Pancreas (tissue), 10 donors: Measurements from ENCODE around the gene SRGAP3. TPM values are rescaled to one million over a fixed set of nuclear protein-coding genes. Genes with fewer than 3 reads are reported as not detected.

Source experiments
- ATAC-seq, 4 donors: fragments of 200-7000 bp; cut with Tn5 transposase; one replicate each; pipeline versions ENCODE4 v1.8.0 to v1.9.1; 2020; ENCODE audit warnings: mild to moderate bottlenecking in 4 of 4, moderate library complexity in 4 of 4
- DNase-seq, 6 donors: peaks; one replicate each; pipeline ENCODE4 v3.0.0-alpha.2; 2020
- FAIRE-seq: peaks from 2 replicates; lab custom pipeline; 2012; peaks lifted over from hg19 to GRCh38; lab: Jason Lieb, UNC
- H3K27ac ChIP-seq, 4 donors: fragments of 200-600 bp; sonication (generic); 1 replicate in 3 of 4; 2 replicates in 1 of 4; pipeline versions ENCODE4 v1.5.0 to v1.8.0; 2020
- H3K27me3 ChIP-seq, 4 donors: fragments of 200-600 bp; one replicate each; pipeline ENCODE4 v1.8.0; 2021
- H3K36me3 ChIP-seq, 3 donors: fragments of 200-600 bp; sonication (generic) in 1 of 3; one replicate each; pipeline versions ENCODE4 v1.5.0 to v1.8.0; 2020 to 2021
- H3K4me1 ChIP-seq, 3 donors: fragments of 200-600 bp; one replicate each; pipeline ENCODE4 v1.8.0; 2021
- H3K4me3 ChIP-seq, 4 donors: fragments of 200-600 bp; sonication (generic) in 2 of 4; one replicate each; pipeline versions ENCODE4 v1.5.0 to v1.8.0; 2020 to 2021
- H3K9me3 ChIP-seq, 4 donors: fragments of 200-600 bp; one replicate each; pipeline ENCODE4 v1.8.0; 2021
- CTCF ChIP-seq, 4 donors: fragments of 200-600 bp; sonication (generic) in 3 of 4; IDR thresholded peaks; one replicate each; pipeline versions ENCODE4 v1.5.0 to v1.8.0; 2021; ENCODE audit warnings: antibody characterized with exemption in 4 of 4
- WGBS, 2 donors: extraction: QIAGEN DNeasy Blood & Tissue Kit; methylation state at CpG; one replicate each; pipeline ENCODE4 v1.1.7; 2013; 5-methylcytosine and 5-hydroxymethylcytosine counted together
- intact Hi-C, 3 donors: fragments of 100-400 bp; cut with DNase I; formaldehyde crosslinking; loops; one replicate each; pipeline versions ENCODE4 v1.11.1 to v1.14.2; 2022
- polyA plus RNA-seq, 2 donors: library from polyadenylated mRNA; stranded (reverse); fragments of 200-250 nt; gene quantifications; one replicate each; pipeline ENCODE4 v1.2.3, GENCODE V29; 2013
- total RNA-seq, 6 donors: library from RNA; stranded (reverse); fragmentation: NEBNext Ultra II Directional in 4 of 6; extraction: Animal tissue kit (Norgen Biotek cat#: 25700) in 4 of 6; gene quantifications; one replicate each; pipeline versions ENCODE4 v1.2.1 to v1.2.4, GENCODE V29; 2021 to 2023
- donor health status: healthy with polysubstance abuse.
- donor health status: DM: no; HTN: no; CAD: no; lungs with moderate emphysema.
- donor health status: DM: no; HTN: no; CAD: no.
- donor health status: control.
- donor health status: control.
- donor health status: Bipolar disorder and iron deficiency.
- donor health status: DM: yes; HTN: yes; CAD: no.
- donor health status: DM: no; HTN: no; CAD: no.
- donor health status: DM: no; HTN: no; CAD: no.
- donor health status: DM: yes; HTN: yes; CAD: no.

SRGAP3 gene
- total and polyA plus RNA-seq, 8 donors, result 1.9 to 6.5 (median 3.0) TPM

DNA sequence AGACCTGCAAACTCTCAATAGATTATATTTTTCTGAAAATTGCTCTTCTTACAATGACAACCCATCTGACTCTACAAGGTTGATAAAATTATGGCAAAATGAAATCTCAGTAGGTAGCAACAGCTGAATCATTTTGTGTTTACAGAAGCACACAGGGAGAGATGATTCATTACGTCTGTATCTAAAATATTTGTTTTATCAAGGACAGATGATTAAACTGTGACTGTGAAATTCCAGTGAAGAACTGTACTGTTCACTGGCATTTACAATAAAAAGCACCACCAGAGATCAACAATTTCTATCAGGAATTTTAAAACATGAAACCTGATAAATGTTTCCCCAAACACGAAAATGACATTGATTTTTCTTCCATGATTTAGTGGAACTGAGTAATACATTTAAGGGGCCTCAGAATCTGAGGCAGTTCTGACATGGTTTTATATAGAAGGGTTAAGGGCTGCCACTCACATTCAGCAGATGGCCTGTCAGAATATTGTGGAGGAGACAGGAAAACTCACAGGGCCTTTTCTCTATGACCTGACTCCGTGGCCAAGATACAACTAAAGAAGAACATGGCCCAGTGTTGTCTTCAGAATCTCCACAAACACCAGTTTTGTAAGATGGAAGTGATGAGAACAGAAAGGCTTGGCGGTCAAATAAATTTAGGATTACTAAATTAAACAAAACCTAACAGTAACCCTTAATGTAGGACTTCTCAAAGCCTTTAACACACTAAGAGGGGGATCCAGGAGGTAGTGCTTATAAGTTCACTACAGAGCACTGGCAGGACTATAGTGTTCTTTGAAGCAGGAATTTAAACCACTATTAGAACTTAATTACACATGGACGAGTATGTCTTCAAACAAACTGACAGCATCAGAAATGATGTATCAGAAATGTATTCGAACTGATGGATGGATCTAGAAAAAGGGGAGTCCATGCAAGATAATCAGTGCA is 312.1 kb downstream of the SRGAP3 start:
- no peaks in the 10 kb centered on the region for H3K4me1 ChIP-seq
- no peak for TF ChIP-seq CTCF (IDR thresholded peaks at IDR 0.05)
- no peak for FAIRE-seq
- H3K36me3 ChIP-seq, result no peaks in the 10 kb centered on the region
- ATAC-seq, result peak; percentile 24 to 89 (median 77)
- H3K9me3 ChIP-seq, result no peaks in the 10 kb centered on the region
- 46 to 48% methylated on average over 6 of the region's 6 CpGs for WGBS, 2 donors
- H3K27me3 ChIP-seq, result no peaks in the 10 kb centered on the region
- DNase-seq, result no peak
- H3K4me3 ChIP-seq, result no peak overlapping the region
- intact Hi-C loops, result no loop called here
- H3K27ac ChIP-seq, result peak overlapping the region in 2 of 4 donors; percentile 48 to 63

DNA sequence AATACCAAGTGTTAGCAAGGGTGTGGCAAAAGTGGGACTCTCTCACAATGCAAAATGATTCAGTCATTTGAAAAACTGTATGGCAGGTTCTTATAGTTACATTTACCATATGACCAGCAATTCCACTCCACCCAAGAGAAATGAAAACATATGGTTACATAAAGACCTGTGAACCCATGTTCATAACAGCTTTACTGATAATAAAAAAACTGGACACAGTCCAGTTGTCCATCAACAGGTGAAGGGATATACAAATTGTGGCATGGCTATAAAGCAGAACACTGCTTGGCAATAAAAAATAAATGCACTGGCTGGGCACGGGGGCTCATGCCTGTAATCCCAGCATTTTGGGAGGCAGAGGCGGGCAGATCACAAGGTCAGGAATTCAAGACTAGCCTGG is 316.9 kb downstream of the SRGAP3 start:
- DNase-seq, result no peak
- H3K27me3 ChIP-seq, result no peaks in the 10 kb centered on the region
- no peak for TF ChIP-seq CTCF (IDR thresholded peaks at IDR 0.05)
- H3K4me1 ChIP-seq, result no peaks in the 10 kb centered on the region
- 96 to 97% methylated on average over 2 of the region's 2 CpGs for WGBS, 2 donors
- ATAC-seq, result no peak
- H3K9me3 ChIP-seq, result no peaks in the 10 kb centered on the region
- H3K4me3 ChIP-seq, result no peak overlapping the region
- intact Hi-C loops, result no loop called here
- no peak for FAIRE-seq
- H3K27ac ChIP-seq, result no peak overlapping the region
- H3K36me3 ChIP-seq, result no peaks in the 10 kb centered on the region

- 96 to 97% methylated on average over 3 of the region's 3 CpGs for WGBS, 2 donors
- TF ChIP-seq CTCF (IDR thresholded peaks at IDR 0.05), result no peak
- Histone ChIP-seq H3K27ac (no peak overlapping the region), H3K27me3 (no peaks in the 10 kb centered on the region), H3K36me3 (no peaks in the 10 kb centered on the region), H3K9me3 (no peaks in the 10 kb centered on the region), H3K4me3 (no peak overlapping the region), H3K4me1 (no peaks in the 10 kb centered on the region)
- intact Hi-C loops, result no loop called here
- no peak for DNase-seq
- ATAC-seq, result no peak
- FAIRE-seq, result no peak
These were observed 318.1 kb downstream of the SRGAP3 start for GRCh38 chr3:8931342-8931741.

Other genes with a start within 250 kb of the SRGAP3 start
- 10 to 100 TPM; 14.0 to 22.5 (median 16.4) TPM for gene THUMPD3, start 113.4 kb upstream of the SRGAP3 start, total RNA-seq
- 10 to 100 TPM; 12.0 to 20.6 TPM for gene THUMPD3, start 113.4 kb upstream of the SRGAP3 start, polyA plus RNA-seq
- gene SETD5, start 148.0 kb upstream of the SRGAP3 start, total RNA-seq, result 10 to 100 TPM; 35.0 to 78.0 (median 44.4) TPM
- gene SETD5, start 148.0 kb upstream of the SRGAP3 start, polyA plus RNA-seq, result 10 to 100 TPM; 25.5 to 31.7 TPM